Measurements from ENCODE around the gene CCDC191.

CCDC191 gene

DNA sequence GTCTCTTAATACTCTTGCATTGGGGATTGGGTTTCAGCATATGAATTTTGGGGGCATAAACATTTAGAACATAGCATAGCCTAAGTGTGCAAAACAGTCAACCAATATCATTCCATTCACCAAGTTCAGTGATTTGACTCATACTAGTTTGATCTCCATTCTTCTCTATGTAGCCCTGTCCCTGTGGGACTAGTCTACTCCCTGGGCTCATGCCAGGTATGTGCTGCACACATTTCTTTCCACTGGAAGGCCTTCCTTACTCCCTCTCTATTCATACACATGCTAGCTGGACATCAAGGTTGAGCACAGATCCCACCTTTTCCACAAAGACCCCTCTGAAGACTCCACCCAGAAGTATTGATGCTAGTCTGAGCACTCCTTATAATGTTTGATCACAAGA lies 103.4 kb downstream of the CCDC191 start:
- DNase-seq: no peak

DNA sequence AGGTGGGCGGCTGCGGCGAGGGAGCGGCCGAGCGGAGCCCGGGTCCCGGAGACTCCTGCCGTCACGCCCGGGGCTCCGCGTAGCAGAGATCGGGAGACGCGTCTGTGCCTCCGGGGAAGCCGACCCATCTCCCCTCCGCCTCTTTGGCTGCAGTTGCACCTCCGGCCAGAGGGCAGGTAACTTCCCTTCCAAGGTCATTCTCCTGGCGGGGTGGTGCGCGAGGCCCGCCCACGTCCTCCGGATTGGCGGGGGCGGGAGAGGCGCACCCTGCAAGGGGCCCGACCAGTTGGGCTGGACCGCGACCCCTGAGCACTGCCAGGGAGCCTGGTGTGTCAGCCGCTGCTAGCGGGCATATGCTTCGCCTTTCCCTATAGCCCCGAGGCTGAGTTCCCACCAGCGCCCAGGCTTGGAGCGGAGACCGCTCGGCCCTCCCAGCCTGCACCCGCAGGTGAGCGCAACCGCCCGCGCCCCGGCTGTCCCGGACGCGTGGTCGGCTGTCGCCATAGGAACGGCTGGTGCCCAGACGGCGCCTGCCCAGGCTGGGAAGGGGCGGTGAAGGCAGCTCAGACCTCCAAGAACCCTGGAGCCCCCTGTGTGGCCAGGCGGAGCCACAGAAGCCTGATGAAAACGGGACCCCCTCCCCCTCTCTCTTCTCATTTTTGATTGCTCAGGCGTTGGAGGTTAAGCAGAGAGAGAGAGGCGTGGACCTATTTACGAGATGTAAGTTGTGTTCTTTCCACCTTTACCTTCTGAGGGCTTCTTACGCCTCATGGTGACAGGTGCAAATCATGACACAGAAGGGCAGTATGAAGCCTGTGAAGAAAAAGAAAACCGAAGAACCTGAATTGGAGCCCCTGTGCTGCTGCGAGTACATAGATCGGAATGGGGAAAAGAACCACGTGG lies 108.1 kb downstream of the CCDC191 start:
- DNase-seq: no peak

DNA sequence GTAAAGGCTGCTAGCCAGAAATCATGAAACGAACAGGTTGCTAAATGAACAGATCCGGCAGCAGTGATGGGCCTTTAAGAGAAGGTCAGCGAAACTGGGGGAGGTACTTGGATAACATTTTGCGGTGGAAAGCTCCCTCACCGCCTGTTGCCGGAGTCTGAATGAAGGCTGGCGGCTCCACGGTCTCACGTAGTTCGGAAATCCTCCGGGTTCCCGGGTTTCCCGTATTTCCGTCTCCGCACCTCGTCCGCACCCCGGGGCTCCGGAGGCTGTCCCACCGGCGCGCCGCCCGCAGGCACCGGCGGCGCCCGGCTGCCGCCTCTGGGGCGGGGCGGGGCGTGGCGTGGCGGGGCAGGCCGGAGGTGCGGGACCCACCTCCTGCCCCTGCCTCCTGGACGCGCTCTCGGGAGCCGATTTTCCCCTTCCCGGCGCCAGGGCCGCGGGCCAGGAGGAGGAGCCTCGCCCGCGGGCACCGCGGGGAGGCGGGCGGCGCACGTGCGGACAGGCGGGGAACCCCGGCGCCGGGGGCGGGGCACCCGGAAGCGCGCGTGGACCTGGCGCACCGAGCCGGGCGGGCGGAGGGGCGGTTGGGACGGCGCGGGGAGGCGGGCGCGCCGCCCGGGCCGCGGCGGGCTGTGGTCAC lies 108.8 kb downstream of the CCDC191 start, which contains the start of gene ZDHHC23:
TSS of gene ZDHHC23 (plus strand) at position 642 of the 643 bp plus-strand sequence. CDS start 790 bp downstream, outside the sequence.
- DNase-seq: peak; percentile 24

DNA sequence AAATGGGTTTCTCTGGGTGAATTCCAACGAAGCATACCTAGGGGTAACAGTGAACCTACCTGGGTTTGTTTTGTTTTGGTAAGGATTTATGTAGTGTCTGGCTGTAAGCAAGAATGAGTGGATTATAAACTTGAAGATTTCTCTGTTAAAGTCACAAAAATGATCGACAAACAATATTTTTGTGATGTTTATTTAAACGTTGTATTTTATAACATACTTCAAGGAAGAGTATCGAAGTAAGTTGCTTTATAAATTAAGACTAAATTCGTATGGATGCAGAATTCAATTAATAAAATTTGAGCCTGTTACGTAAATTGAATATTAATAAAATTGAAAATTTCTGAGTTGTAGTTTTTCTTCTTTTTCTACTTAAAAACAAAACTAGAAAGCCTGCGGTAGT lies 109.5 kb downstream of the CCDC191 start:
- DNase-seq: no peak

DNA sequence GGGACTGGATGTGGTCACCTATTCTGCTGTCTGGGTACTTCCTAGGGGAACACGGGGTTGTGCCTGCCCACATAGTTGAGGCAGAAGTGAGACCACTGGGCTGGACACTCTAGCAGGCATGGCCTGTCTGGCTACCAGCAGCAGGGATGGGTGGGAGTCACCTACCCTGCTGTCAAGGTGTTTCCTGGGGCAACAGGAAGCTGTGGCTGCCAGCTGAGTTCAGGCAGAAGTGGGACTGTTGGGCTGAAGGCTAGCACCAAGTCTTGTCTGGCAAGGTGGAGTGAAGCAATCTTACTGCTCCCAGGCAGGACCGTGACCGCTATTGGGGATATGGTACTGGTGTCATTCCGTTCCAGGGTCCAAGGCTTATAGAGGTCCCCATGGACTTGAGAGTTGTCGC lies 128.8 kb downstream of the CCDC191 start:
- DNase-seq: no peak

DNA sequence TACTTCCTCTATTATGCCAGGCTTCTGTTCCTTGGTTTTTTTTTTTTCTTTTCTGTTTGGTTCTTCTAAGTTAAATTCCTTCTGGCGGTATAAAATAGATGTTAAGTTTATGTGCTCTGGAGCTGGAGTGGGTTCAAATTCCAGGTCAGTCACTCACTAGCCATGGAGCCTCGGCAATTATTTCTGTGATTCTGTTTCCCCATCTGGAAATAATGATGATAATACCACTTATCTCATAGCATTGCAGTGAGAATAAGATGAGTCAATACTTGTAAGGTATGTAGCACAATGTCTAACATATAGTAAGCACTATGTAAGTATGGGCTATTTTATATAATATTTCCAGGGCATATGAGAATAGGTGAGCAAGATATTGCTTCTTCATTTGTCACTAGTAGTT lies 141.7 kb downstream of the CCDC191 start:
- no peak for DNase-seq
